Lower lobe of right lung (tissue), 2 donors: ENCODE measurements around the gene NAV1. TPM values are rescaled to one million over a fixed set of nuclear protein-coding genes. Genes with fewer than 3 reads are reported as not detected.

Experiments used
- ATAC-seq, 2 donors: fragments of 200-7000 bp; cut with Tn5 transposase; one replicate each; pipeline ENCODE4 v1.9.1; 2020 to 2022; ENCODE audit warnings: mild to moderate bottlenecking in 2 of 2, moderate library complexity in 2 of 2
- DNase-seq: peaks from one replicate; pipeline ENCODE4 v3.0.0-alpha.2; 2020
- H3K27ac ChIP-seq: fragments of 200-600 bp; one replicate; pipeline ENCODE4 v1.8.0; 2022
- H3K27me3 ChIP-seq: fragments of 200-600 bp; one replicate; pipeline ENCODE4 v1.8.0; 2022; ENCODE audit warnings: low read depth
- H3K36me3 ChIP-seq: fragments of 200-600 bp; one replicate; pipeline ENCODE4 v1.8.0; 2022; ENCODE audit warnings: mild to moderate bottlenecking
- H3K4me1 ChIP-seq: fragments of 200-600 bp; one replicate; pipeline ENCODE4 v1.8.0; 2022
- H3K4me3 ChIP-seq: fragments of 200-600 bp; one replicate; pipeline ENCODE4 v1.8.0; 2022; ENCODE audit warnings: mild to moderate bottlenecking
- H3K9me3 ChIP-seq: fragments of 200-600 bp; one replicate; pipeline ENCODE4 v1.8.0; 2022
- CTCF ChIP-seq: fragments of 200-600 bp; IDR thresholded peaks from one replicate; pipeline ENCODE4 v1.8.0; 2022; ENCODE audit warnings: antibody characterized with exemption, mild to moderate bottlenecking
- intact Hi-C: fragments of 100-400 bp; cut with DNase I; formaldehyde crosslinking; loops from one replicate; pipeline ENCODE4 v1.11.0; 2022
- total RNA-seq: library from RNA; stranded (reverse); fragmentation: NEBNext Ultra II Directional; extraction: Animal tissue kit (Norgen Biotek cat#: 25700); gene quantifications from one replicate; pipeline ENCODE4 v1.2.1, GENCODE V29; 2021
- donor health status: DM: no; HTN: yes; CAD: no; lungs with severe emphysema.

Gene NAV1
- total RNA-seq, 1 donor from 2014 or later: 24.5 TPM

GRCh38 chr1:201506092-201506491 lies 32.8 kb upstream of the NAV1 start:
- DNase-seq (no peak), ATAC-seq (no peak)
- H3K27me3 ChIP-seq: no peaks in the 10 kb centered on the region
- H3K36me3 ChIP-seq: no peaks in the 10 kb centered on the region
- H3K9me3 ChIP-seq: no peaks in the 10 kb centered on the region
- no peak for TF ChIP-seq CTCF
- H3K4me1 ChIP-seq: peaks cover 73% of the 10 kb centered on the region
- intact Hi-C loops: no loop called here
- H3K4me3 ChIP-seq: peak overlapping the region; percentile 79
- peak overlapping the region; percentile 97 for H3K27ac ChIP-seq

GRCh38 chr1:201506557-201507359 lies 32.2 kb upstream of the NAV1 start, which contains the start of gene CSRP1:
CSRP1 (minus strand) TSS chr1:201507123; CDS start chr1:201496303, 10,820 bp downstream.
- ATAC-seq: peak; percentile 91 to 94
- intact Hi-C loops: no loop called here

GRCh38 chr1:201507360-201507675 lies 31.6 kb upstream of the NAV1 start:
- no peaks in the 10 kb centered on the region for H3K9me3 ChIP-seq
- no peak for TF ChIP-seq CTCF
- no peak for DNase-seq
- H3K36me3 ChIP-seq: no peaks in the 10 kb centered on the region
- H3K27ac ChIP-seq: peak overlapping the region; percentile 97
- no peaks in the 10 kb centered on the region for H3K27me3 ChIP-seq
- ATAC-seq: peak in 1 of 2 donors; percentile 1
- intact Hi-C loops: no loop called here
- peaks cover 73% of the 10 kb centered on the region for H3K4me1 ChIP-seq
- H3K4me3 ChIP-seq: peak overlapping the region; percentile 79

More at GRCh38 chr1:201506557-201507359, 32.2 kb upstream of the NAV1 start, which contains the start of gene CSRP1:
- peak; percentile 92 for DNase-seq
- H3K4me3 ChIP-seq: peak within 1 kb of the TSS; percentile 79
- H3K9me3 ChIP-seq: no peaks in the 10 kb centered on the region
- H3K4me1 ChIP-seq: peaks cover 73% of the 10 kb centered on the region
- TF ChIP-seq CTCF: no peak
- peak within 1 kb of the TSS; percentile 97 for H3K27ac ChIP-seq
- no peaks in the 10 kb centered on the region for H3K27me3 ChIP-seq
- no peaks in the 10 kb centered on the region for H3K36me3 ChIP-seq

- Histone ChIP-seq H3K9me3 (no peaks in the 10 kb centered on the region), H3K4me1 (peaks cover 68% of the 10 kb centered on the region), H3K27ac (peak overlapping the region; percentile 97), H3K27me3 (no peaks in the 10 kb centered on the region), H3K36me3 (no peaks in the 10 kb centered on the region), H3K4me3 (no peak overlapping the region)
- ATAC-seq (no peak), DNase-seq (no peak)
- TF ChIP-seq CTCF: no peak
- intact Hi-C loops: no loop called here
Observed at GRCh38 chr1:201508809-201509208, 30.1 kb upstream of the NAV1 start.

GRCh38 chr1:201509601-201510374 lies 29.1 kb upstream of the NAV1 start:
- intact Hi-C loops: no loop called here
- H3K36me3 ChIP-seq: no peaks in the 10 kb centered on the region
- H3K9me3 ChIP-seq: no peaks in the 10 kb centered on the region
- no peak overlapping the region for H3K27ac ChIP-seq
- ATAC-seq (no peak), DNase-seq (no peak)
- TF ChIP-seq CTCF: no peak
- peaks cover 58% of the 10 kb centered on the region for H3K4me1 ChIP-seq
- no peak overlapping the region for H3K4me3 ChIP-seq
- H3K27me3 ChIP-seq: no peaks in the 10 kb centered on the region
